SK-N-SH (cell line): ENCODE measurements around the gene MACROD1. TPM values are rescaled to one million over a fixed set of nuclear protein-coding genes. Genes with fewer than 3 reads are reported as not detected.

Experiments used
- CTCF ChIA-PET: fragments of 300-600, 350-600 bp; formaldehyde crosslinking; extraction: SDS; loops from one replicate; lab custom pipeline; 2021; lab: Yijun Ruan, JAX
- POLR2A ChIA-PET: fragments of 350-600 bp; sonication (Branson Sonifier 250); formaldehyde crosslinking; extraction: SDS; loops from one replicate; lab custom pipeline; 2020; ENCODE audit warnings: antibody characterized with exemption, inconsistent platforms; lab: Yijun Ruan, JAX
- DNase-seq: peaks from one replicate; pipeline ENCODE4 v3.0.0; 2012
- H2AFZ ChIP-seq: fragments of 200-600 bp; sonication (generic); 2 replicates; pipeline ENCODE4 v1.8.1; 2016; ENCODE audit warnings: antibody characterized with exemption, mild to moderate bottlenecking, low read depth
- H3F3A ChIP-seq: fragments of 200-600 bp; sonication (generic); replicated peaks from 2 replicates; pipeline ENCODE3; 2016; ENCODE audit warnings: antibody characterized with exemption, mild to moderate bottlenecking; ENCODE audit not compliant: insufficient read depth
- H3K27ac ChIP-seq, 2 experiments: fragments of 200-500 bp in 1 of 2; fragments of 200-600 bp in 1 of 2; sonication (Bioruptor generic) in 1 of 2; sonication (generic), shearing (Covaris generic) in 1 of 2; 2 replicates each; pipeline versions ENCODE4 v1.5.1 to v1.6.1; 2014 to 2016; ENCODE audit warnings: low read depth in 2 of 2, inconsistent platforms in 1 of 2, low read length in 1 of 2, mild to moderate bottlenecking in 1 of 2, mixed read lengths in 1 of 2
- H3K27me3 ChIP-seq: fragments of 200-600 bp; sonication (generic), shearing (Covaris generic); 2 replicates; pipeline ENCODE4 v1.6.1; 2016; ENCODE audit warnings: mixed run types; ENCODE audit not compliant: insufficient read depth
- H3K36me3 ChIP-seq, 2 experiments: fragments of 200-500 bp in 1 of 2; fragments of 200-600 bp in 1 of 2; sonication (Bioruptor generic) in 1 of 2; sonication (generic) in 1 of 2; replicated peaks in 1 of 2; 2 replicates each; pipeline versions ENCODE3 to v1.5.1; 2014 to 2016; ENCODE audit warnings: low read length in 1 of 2, mild to moderate bottlenecking in 1 of 2; ENCODE audit not compliant: insufficient read depth in 2 of 2, control insufficient read depth in 1 of 2
- H3K4me1 ChIP-seq, 2 experiments: fragments of 200-500 bp in 1 of 2; fragments of 200-600 bp in 1 of 2; sonication (Bioruptor generic) in 1 of 2; sonication (generic), shearing (Covaris generic) in 1 of 2; 2 replicates each; pipeline versions ENCODE4 v1.5.1 to v1.6.1; 2014 to 2016; ENCODE audit warnings: low read depth in 1 of 2, low read length in 1 of 2, mixed run types in 1 of 2; ENCODE audit not compliant: insufficient read depth in 2 of 2, control insufficient read depth in 1 of 2
- H3K4me2 ChIP-seq: fragments of 200-600 bp; sonication (generic), shearing (Covaris generic); 2 replicates; pipeline ENCODE4 v1.6.1; 2017; ENCODE audit warnings: mixed run types
- H3K4me3 ChIP-seq, 2 experiments: fragments of 200-500 bp in 1 of 2; fragments of 200-600 bp in 1 of 2; sonication (Bioruptor generic) in 1 of 2; sonication (generic), shearing (Covaris generic) in 1 of 2; 2 replicates each; pipeline versions ENCODE4 v1.5.1 to v1.8.1; 2014 to 2016; ENCODE audit warnings: low read depth in 2 of 2, inconsistent platforms in 1 of 2, low read length in 1 of 2, mild to moderate bottlenecking in 1 of 2, mixed read lengths in 1 of 2, moderate library complexity in 1 of 2
- H3K79me2 ChIP-seq: fragments of 200-600 bp; sonication (generic); 2 replicates; pipeline ENCODE4 v1.8.1; 2017; ENCODE audit warnings: mild to moderate bottlenecking; ENCODE audit not compliant: insufficient read depth
- H3K9ac ChIP-seq: fragments of 200-600 bp; sonication (generic); 2 replicates; pipeline ENCODE4 v1.6.1; 2017; ENCODE audit warnings: mixed run types
- H3K9me2 ChIP-seq: fragments of 200-600 bp; sonication (generic); 2 replicates; pipeline ENCODE4 v1.6.1; 2017; ENCODE audit warnings: mixed run types
- H3K9me3 ChIP-seq: fragments of 200-600 bp; sonication (generic); 2 replicates; pipeline ENCODE4 v1.6.1; 2017; ENCODE audit warnings: mixed run types, mild to moderate bottlenecking, moderate library complexity
- H4K20me1 ChIP-seq: fragments of 200-600 bp; sonication (generic); 2 replicates; pipeline ENCODE4 v1.6.1; 2017; ENCODE audit warnings: mild to moderate bottlenecking, mixed run types; ENCODE audit not compliant: insufficient read depth
- ELF1 ChIP-seq: IDR thresholded peaks from 2 replicates; pipeline ENCODE4 v1.4.0; 2012
- FOSL2 ChIP-seq: IDR thresholded peaks from 2 replicates; pipeline ENCODE4 v1.4.0; 2012; ENCODE audit warnings: low read depth, mild to moderate bottlenecking, moderate library complexity, borderline replicate concordance
- GATA2 ChIP-seq: sonication (generic); formaldehyde crosslinking; IDR thresholded peaks from 2 replicates; pipeline ENCODE4 v1.5.0; 2020; ENCODE audit warnings: mild to moderate bottlenecking, missing genetic modification reagents
- MXI1 ChIP-seq: IDR thresholded peaks from 2 replicates; pipeline ENCODE4 v1.6.1; 2012; ENCODE audit warnings: mild to moderate bottlenecking, low read depth, low read length, improper control_type of control experiment
- NRF1 ChIP-seq: IDR thresholded peaks from 2 replicates; pipeline ENCODE4 v1.6.1; 2012; ENCODE audit warnings: low read depth, mild to moderate bottlenecking, low read length
- RAD21 ChIP-seq: IDR thresholded peaks from 2 replicates; pipeline ENCODE4 v1.6.1; 2012; ENCODE audit warnings: mild to moderate bottlenecking, low read length
- RCOR1 ChIP-seq: fragments of 150-350 bp; IDR thresholded peaks from 2 replicates; pipeline ENCODE4 v1.6.1; 2017; ENCODE audit warnings: antibody characterized with exemption, low read length
- RFX5 ChIP-seq: IDR thresholded peaks from 2 replicates; pipeline ENCODE4 v1.6.1; 2012; ENCODE audit warnings: mild to moderate bottlenecking, improper control_type of control experiment, low read length
- RXRA ChIP-seq: IDR thresholded peaks from 2 replicates; pipeline ENCODE4 v1.4.0; 2012; ENCODE audit warnings: low read depth, mild to moderate bottlenecking, borderline replicate concordance
- SMC3 ChIP-seq: IDR thresholded peaks from 2 replicates; pipeline ENCODE4 v1.6.1; 2012; ENCODE audit warnings: low read depth, low read length, improper control_type of control experiment
- TCF12 ChIP-seq: IDR thresholded peaks from 2 replicates; pipeline ENCODE4 v1.4.0; 2012
- YY1 ChIP-seq: IDR thresholded peaks from 2 replicates; pipeline ENCODE4 v1.4.0; 2012; ENCODE audit warnings: low read depth, mild to moderate bottlenecking
- WGBS: methylation state at CpG from one replicate; pipeline ENCODE4 v1.1.6; 2017; ENCODE audit warnings: low lambda C conversion rate; 5-methylcytosine and 5-hydroxymethylcytosine counted together
- polyA plus RNA-seq, 3 experiments: library from polyadenylated mRNA; depleted of rRNA; stranded (reverse); fragments of >200 nt; gene quantifications; 2 replicates each; pipeline ENCODE4 v1.2.3, GENCODE V29; 2012
- TF ChIP-seq, protein P1 (sequence below): IDR thresholded peaks from 2 replicates; pipeline ENCODE4 v1.4.0; 2012; ENCODE audit warnings: low read depth, borderline replicate concordance
- TF ChIP-seq, protein P2 (sequence below): IDR thresholded peaks from 2 replicates; pipeline ENCODE4; 2012
- TF ChIP-seq, protein P3 (sequence below): fragments of 150-350 bp; IDR thresholded peaks from 2 replicates; pipeline ENCODE4 v1.6.1; 2017; ENCODE audit warnings: antibody characterized with exemption, low read length, low read depth, borderline replicate concordance
- TF ChIP-seq, protein P4 (sequence below): fragments of 150-350 bp; IDR thresholded peaks from 2 replicates; pipeline ENCODE4 v1.6.1; 2016; ENCODE audit warnings: mild to moderate bottlenecking, low read depth, low read length

MACROD1 gene
- polyA plus RNA-seq, 1 of the 3 experiments (the other 2 are of a cell fraction) = 49.1 TPM

DNA sequence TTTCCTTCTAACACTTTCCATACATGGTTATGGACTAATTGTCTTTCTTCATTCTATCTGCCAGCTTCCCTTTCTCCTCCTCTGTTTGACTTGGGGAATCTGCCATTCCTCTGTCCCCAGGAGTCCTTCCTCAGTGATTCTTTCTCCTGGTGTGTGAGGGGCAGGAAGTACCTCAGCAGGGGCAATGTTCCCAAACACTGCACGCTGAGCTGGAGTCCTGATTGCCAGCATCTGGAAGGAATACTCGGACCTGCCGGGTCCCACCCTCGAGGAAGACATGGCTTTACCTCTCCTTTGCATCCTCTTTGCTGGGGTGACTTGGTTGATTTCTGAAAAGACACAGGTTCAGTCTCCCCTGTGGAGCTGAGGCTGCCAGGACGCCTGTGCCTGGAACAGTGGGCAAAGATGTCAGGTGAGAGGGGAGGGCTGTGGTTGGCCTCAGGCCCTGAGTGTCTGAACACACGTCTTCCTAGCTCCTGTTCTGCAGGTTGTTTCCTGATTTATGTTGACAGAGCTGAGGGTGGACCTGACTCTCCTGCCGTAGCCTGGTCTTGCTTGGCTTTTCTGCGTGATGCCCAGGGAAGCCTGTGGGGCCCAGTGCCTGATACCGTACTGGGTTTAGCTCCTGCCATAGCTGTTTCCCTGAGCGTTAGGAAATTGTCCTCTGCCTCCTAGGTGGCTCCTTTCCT lies 187.2 kb downstream of the MACROD1 start:
- no peak overlapping the region; a peak in 1 of 4 replicates for H3K27ac ChIP-seq
- H3K27me3 ChIP-seq = no peaks in the 10 kb centered on the region
- no peak for DNase-seq
- peaks cover 11 to 15% of the 10 kb centered on the region in 2 experiments; a peak in 2 of 4 replicates for H3K4me1 ChIP-seq
- H3K4me3 ChIP-seq = no peak overlapping the region
- H3K9ac ChIP-seq = no peak overlapping the region
- ChIA-PET CTCF (no interaction called here), POLR2A (interaction anchor here (1.1 kb wide), 1 partner anchor 82 kb away, joined by 3 read pairs; no protein-coding TSS in a partner anchor)
- no peak overlapping the region for H3K4me2 ChIP-seq
- H3K36me3 ChIP-seq = peaks cover 0 to 6% of the 10 kb centered on the region in 2 experiments
- H3K9me2 ChIP-seq = no peaks in the 10 kb centered on the region
- peaks cover 80% of the 10 kb centered on the region for H3K79me2 ChIP-seq
- no peaks in the 10 kb centered on the region for H3K9me3 ChIP-seq
- peaks cover 5% of the 10 kb centered on the region for H3F3A ChIP-seq
- 97% methylated on average over 9 of the region's 10 CpGs for WGBS
- no peak overlapping the region for H2AFZ ChIP-seq
- TF ChIP-seq RCOR1 (no peak), ELF1 (no peak), TCF12 (no peak), MXI1 (no peak), RXRA (no peak)
- TF ChIP-seq, protein P1, sequence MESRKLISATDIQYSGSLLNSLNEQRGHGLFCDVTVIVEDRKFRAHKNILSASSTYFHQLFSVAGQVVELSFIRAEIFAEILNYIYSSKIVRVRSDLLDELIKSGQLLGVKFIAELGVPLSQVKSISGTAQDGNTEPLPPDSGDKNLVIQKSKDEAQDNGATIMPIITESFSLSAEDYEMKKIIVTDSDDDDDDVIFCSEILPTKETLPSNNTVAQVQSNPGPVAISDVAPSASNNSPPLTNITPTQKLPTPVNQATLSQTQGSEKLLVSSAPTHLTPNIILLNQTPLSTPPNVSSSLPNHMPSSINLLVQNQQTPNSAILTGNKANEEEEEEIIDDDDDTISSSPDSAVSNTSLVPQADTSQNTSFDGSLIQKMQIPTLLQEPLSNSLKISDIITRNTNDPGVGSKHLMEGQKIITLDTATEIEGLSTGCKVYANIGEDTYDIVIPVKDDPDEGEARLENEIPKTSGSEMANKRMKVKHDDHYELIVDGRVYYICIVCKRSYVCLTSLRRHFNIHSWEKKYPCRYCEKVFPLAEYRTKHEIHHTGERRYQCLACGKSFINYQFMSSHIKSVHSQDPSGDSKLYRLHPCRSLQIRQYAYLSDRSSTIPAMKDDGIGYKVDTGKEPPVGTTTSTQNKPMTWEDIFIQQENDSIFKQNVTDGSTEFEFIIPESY = no peak
- TF ChIP-seq, protein P2, sequence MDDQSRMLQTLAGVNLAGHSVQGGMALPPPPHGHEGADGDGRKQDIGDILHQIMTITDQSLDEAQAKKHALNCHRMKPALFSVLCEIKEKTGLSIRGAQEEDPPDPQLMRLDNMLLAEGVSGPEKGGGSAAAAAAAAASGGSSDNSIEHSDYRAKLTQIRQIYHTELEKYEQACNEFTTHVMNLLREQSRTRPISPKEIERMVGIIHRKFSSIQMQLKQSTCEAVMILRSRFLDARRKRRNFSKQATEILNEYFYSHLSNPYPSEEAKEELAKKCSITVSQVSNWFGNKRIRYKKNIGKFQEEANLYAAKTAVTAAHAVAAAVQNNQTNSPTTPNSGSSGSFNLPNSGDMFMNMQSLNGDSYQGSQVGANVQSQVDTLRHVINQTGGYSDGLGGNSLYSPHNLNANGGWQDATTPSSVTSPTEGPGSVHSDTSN = no peak
- peaks cover 12% of the 10 kb centered on the region for H4K20me1 ChIP-seq

DNA sequence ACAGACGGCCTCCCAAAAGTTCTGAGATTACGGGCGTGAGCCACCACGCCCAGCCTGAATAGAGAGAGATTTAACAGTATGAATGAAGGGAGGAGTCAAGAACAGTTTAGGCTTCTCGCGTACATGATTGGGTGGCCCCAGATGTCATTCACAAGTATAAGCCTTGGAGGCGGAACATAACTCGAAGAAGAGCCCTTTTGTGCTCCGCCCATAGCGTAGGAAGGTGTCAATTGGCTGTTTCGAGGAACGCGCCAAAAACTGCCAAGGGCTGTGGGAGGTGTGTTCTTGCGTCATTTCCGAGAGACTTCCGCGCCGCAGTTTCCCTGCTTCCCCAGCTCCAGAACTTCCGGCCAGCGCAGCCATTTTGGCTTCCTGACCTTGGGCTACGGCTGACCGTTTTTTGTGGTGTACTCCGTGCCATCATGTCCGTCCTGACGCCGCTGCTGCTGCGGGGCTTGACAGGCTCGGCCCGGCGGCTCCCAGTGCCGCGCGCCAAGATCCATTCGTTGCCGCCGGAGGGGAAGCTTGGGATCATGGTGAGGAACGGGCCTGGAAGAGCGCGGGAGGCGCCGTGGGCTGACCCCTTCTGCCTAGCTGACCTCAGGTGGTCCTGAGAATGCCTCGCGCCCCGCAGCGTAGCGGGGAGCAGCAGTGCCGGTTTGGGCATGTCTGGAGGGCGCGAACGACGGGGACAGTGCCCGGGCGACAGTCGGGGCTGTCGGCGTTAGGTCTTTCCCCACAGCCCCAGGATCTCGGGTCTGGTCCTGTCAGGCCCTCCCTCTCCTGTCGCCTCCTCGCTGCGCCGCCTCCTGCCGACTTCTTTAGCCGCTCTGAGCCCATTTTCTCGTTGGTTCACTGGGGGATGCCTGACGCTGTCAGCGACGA lies 191.4 kb downstream of the MACROD1 start, which contains the start of gene COX8A:
TSS of gene COX8A (plus strand) at position 362 of the 885 bp plus-strand sequence. CDS start at position 423, 61 bp downstream.
- DNase-seq = peak; percentile 94
- CTCF ChIA-PET = interaction anchor here (0.7 to 1.9 kb wide), 8 partner anchors 12 to 277 kb away, joined by 3 to 6 read pairs (median 4); partner anchors contain the start of genes PLCB3 and ZFTA
- TF ChIP-seq YY1 (peak; percentile 96), SMC3 (0 out of 2 replicates have a peak, but pooled peaks have one; percentile 20), FOSL2 (no peak), RFX5 (no peak), NRF1 (no peak), MXI1 (no peak; the same call in 1 of the 2 replicates), GATA2 (no peak), RAD21 (no peak)
- TF ChIP-seq, protein P3, sequence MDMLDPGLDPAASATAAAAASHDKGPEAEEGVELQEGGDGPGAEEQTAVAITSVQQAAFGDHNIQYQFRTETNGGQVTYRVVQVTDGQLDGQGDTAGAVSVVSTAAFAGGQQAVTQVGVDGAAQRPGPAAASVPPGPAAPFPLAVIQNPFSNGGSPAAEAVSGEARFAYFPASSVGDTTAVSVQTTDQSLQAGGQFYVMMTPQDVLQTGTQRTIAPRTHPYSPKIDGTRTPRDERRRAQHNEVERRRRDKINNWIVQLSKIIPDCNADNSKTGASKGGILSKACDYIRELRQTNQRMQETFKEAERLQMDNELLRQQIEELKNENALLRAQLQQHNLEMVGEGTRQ = no peak
- TF ChIP-seq, protein P1 = no peak
- TF ChIP-seq, protein P4, sequence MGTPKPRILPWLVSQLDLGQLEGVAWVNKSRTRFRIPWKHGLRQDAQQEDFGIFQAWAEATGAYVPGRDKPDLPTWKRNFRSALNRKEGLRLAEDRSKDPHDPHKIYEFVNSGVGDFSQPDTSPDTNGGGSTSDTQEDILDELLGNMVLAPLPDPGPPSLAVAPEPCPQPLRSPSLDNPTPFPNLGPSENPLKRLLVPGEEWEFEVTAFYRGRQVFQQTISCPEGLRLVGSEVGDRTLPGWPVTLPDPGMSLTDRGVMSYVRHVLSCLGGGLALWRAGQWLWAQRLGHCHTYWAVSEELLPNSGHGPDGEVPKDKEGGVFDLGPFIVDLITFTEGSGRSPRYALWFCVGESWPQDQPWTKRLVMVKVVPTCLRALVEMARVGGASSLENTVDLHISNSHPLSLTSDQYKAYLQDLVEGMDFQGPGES = no peak; the same call in 1 of the 2 replicates

More for the DNA sequence above, 191.4 kb downstream of the MACROD1 start, which contains the start of gene COX8A:
- Histone ChIP-seq H3K9me3 (no peaks in the 10 kb centered on the region), H3K4me2 (peak within 1 kb of the TSS; percentile 99), H3K79me2 (peaks cover 50% of the 10 kb centered on the region), H3K27ac (peak within 1 kb of the TSS; percentile 89 to 94), H3K4me3 (peak within 1 kb of the TSS; percentile 72 to 88), H3F3A (no peaks in the 10 kb centered on the region), H3K9me2 (no peaks in the 10 kb centered on the region), H4K20me1 (peaks cover 12% of the 10 kb centered on the region), H3K36me3 (peaks cover 0 to 6% of the 10 kb centered on the region in 2 experiments), H3K27me3 (no peaks in the 10 kb centered on the region), H2AFZ (peak within 1 kb of the TSS; percentile 89), H3K4me1 (peaks cover 11 to 15% of the 10 kb centered on the region in 2 experiments; a peak in 2 of 4 replicates), H3K9ac (peak within 1 kb of the TSS; percentile 96)
- under 1% methylated on average over 43 of the region's 67 CpGs for WGBS
- POLR2A ChIA-PET = interaction anchor here (0.5 to 1.3 kb wide), 5 partner anchors 27 to 191 kb away, joined by 3 to 4 read pairs (median 3); no protein-coding TSS in a partner anchor
